ENCODE results near the gene GATM. TPM values are rescaled to one million over a fixed set of nuclear protein-coding genes. Genes with fewer than 3 reads are reported as not detected.

The GATM gene
- total and polyA plus RNA-seq, 8 donors: 343 to 1,576 (median 1,000) TPM

- no peak for FAIRE-seq
- Histone ChIP-seq H3K4me3 (no peak overlapping the region), H3K9me3 (no peaks in the 10 kb centered on the region), H3K36me3 (peaks cover 0 to 12% (median 8%) of the 10 kb centered on the region in 3 donors), H3K27me3 (no peaks in the 10 kb centered on the region), H3K27ac (no peak overlapping the region), H3K4me1 (peaks cover 0 to 8% (median 3%) of the 10 kb centered on the region in 3 donors)
- TF ChIP-seq CTCF (IDR thresholded peaks at IDR 0.05): no peak
- 49 to 51% methylated on average over 5 of the region's 5 CpGs for WGBS, 2 donors
- ATAC-seq: no peak
- intact Hi-C loops (cut with DNase I): no loop called here
- DNase-seq: no peak
Observed at GRCh38 chr15:45354711-45355110, 23.6 kb downstream of the GATM start.

GRCh38 chr15:45351227-45351626 is 27.1 kb downstream of the GATM start:
- no peak for ATAC-seq
- Histone ChIP-seq H3K36me3 (no peaks in the 10 kb centered on the region), H3K27ac (no peak overlapping the region), H3K4me1 (peaks cover 3 to 6% (median 5%) of the 10 kb centered on the region in 3 donors), H3K27me3 (no peaks in the 10 kb centered on the region), H3K4me3 (no peak overlapping the region), H3K9me3 (no peaks in the 10 kb centered on the region)
- no peak for DNase-seq
- intact Hi-C loops (cut with DNase I): no loop called here
- FAIRE-seq: no peak
- 72 to 75% methylated on average over 2 of the region's 2 CpGs for WGBS, 2 donors
- TF ChIP-seq CTCF (IDR thresholded peaks at IDR 0.05): no peak

- Histone ChIP-seq H3K36me3 (no peaks in the 10 kb centered on the region), H3K9me3 (no peaks in the 10 kb centered on the region), H3K27ac (no peak overlapping the region), H3K4me3 (no peak overlapping the region), H3K4me1 (peaks cover 14 to 19% (median 14%) of the 10 kb centered on the region in 3 donors), H3K27me3 (no peaks in the 10 kb centered on the region)
- DNase-seq: no peak
- ATAC-seq: no peak
- intact Hi-C loops (cut with DNase I): no loop called here
- WGBS, 2 donors: 94 to 96% methylated on average over 3 of the region's 3 CpGs
- no peak for TF ChIP-seq CTCF (IDR thresholded peaks at IDR 0.05)
- FAIRE-seq: no peak
Observed at GRCh38 chr15:45349623-45350022, 28.7 kb downstream of the GATM start.

- TF ChIP-seq CTCF (IDR thresholded peaks at IDR 0.05): no peak
- H3K4me1 ChIP-seq: peaks cover 29 to 35% (median 31%) of the 10 kb centered on the region in 3 donors
- DNase-seq (no peak), FAIRE-seq (no peak), ATAC-seq (no peak)
- H3K4me3 ChIP-seq: no peak overlapping the region
- peak overlapping the region in 1 of 4 donors; percentile 44 for H3K27ac ChIP-seq
- H3K36me3 ChIP-seq: no peaks in the 10 kb centered on the region
- no peaks in the 10 kb centered on the region for H3K27me3 ChIP-seq
- H3K9me3 ChIP-seq: no peaks in the 10 kb centered on the region
- intact Hi-C loops (cut with DNase I): no loop called here
Observed at GRCh38 chr15:45347989-45348388, 30.4 kb downstream of the GATM start.

- WGBS, 2 donors: 77 to 79% methylated on average over 4 of the region's 4 CpGs
- Histone ChIP-seq H3K27ac (peak overlapping the region in 2 of 4 donors; percentile 57 to 64), H3K27me3 (no peaks in the 10 kb centered on the region), H3K4me3 (no peak overlapping the region), H3K4me1 (peaks cover 37 to 45% (median 40%) of the 10 kb centered on the region in 3 donors), H3K9me3 (no peaks in the 10 kb centered on the region), H3K36me3 (no peaks in the 10 kb centered on the region)
- DNase-seq: no peak
- intact Hi-C loops (cut with DNase I): no loop called here
- ATAC-seq: no peak
- TF ChIP-seq CTCF (IDR thresholded peaks at IDR 0.05): no peak
- no peak for FAIRE-seq
Observed at GRCh38 chr15:45347033-45347432, 31.3 kb downstream of the GATM start.
